Prostate gland (tissue), 2 donors: ENCODE results near the gene ADARB2. TPM values are rescaled to one million over a fixed set of nuclear protein-coding genes. Genes with fewer than 3 reads are reported as not detected.

Source experiments
- DNase-seq: peaks from one replicate; pipeline ENCODE4 v3.0.0-alpha.2; 2019; ENCODE audit warnings: low spot score
- H3K27ac ChIP-seq, 2 donors: fragments of 200-600 bp; sonication (generic); 2 replicates each; pipeline ENCODE4 v1.5.1; 2017 to 2019
- H3K27me3 ChIP-seq: fragments of 200-600 bp; sonication (generic); replicated peaks from 2 replicates; pipeline ENCODE4 v1.5.1; 2019; ENCODE audit not compliant: insufficient read depth
- H3K36me3 ChIP-seq, 2 donors: fragments of 200-600 bp; sonication (generic); 1 replicate in 1 of 2; 2 replicates in 1 of 2; pipeline versions ENCODE4 v1.5.1 to v1.8.1; 2017 to 2019
- H3K4me1 ChIP-seq: fragments of 200-600 bp; sonication (generic); replicated peaks from 2 replicates; pipeline ENCODE4 v1.5.1; 2019
- H3K4me3 ChIP-seq, 2 donors: fragments of 200-600 bp; sonication (generic); 2 replicates each; pipeline ENCODE4 v1.5.1; 2017 to 2019
- H3K9me3 ChIP-seq: fragments of 200-600 bp; sonication (generic); 2 replicates; pipeline ENCODE4 v1.5.1; 2017
- CTCF ChIP-seq, 4 experiments: fragments of 200-600 bp in 2 of 4; fragments of 450-650 bp in 2 of 4; sonication (generic) in 2 of 4; IDR thresholded peaks; 1 replicate in 3 of 4; 2 replicates in 1 of 4; pipeline ENCODE4 v1.5.1; 2016 to 2019; ENCODE audit warnings: antibody characterized with exemption in 4 of 4, mild to moderate bottlenecking in 2 of 4, moderate library complexity in 2 of 4
- POLR2A ChIP-seq: fragments of 450-650 bp; IDR thresholded peaks from one replicate; pipeline ENCODE4 v1.6.1; 2016; ENCODE audit warnings: antibody characterized with exemption, mild to moderate bottlenecking
- POLR2AphosphoS5 ChIP-seq: sonication (generic); formaldehyde crosslinking; IDR thresholded peaks from one replicate; pipeline ENCODE4 v1.6.1; 2017; ENCODE audit warnings: antibody characterized with exemption
- WGBS: methylation state at CpG from one replicate; pipeline ENCODE4 v1.1.5; 2018; 5-methylcytosine and 5-hydroxymethylcytosine counted together
- intact Hi-C: fragments of 100-400 bp; cut with DNase I; formaldehyde crosslinking; loops from one replicate; pipeline ENCODE4 v1.14.2; 2022
- total RNA-seq, 2 donors: library from RNA; depleted of rRNA; stranded (reverse); fragments of >200 nt; gene quantifications; one replicate each; pipeline ENCODE4 v1.1.0, GENCODE V29; 2016

ADARB2 gene
- total RNA-seq, 2 donors from 2014 or later = 0.36 to 10.5 TPM

- Histone ChIP-seq H3K27me3 (no peaks in the 10 kb centered on the region), H3K9me3 (no peaks in the 10 kb centered on the region), H3K36me3 (no peaks in the 10 kb centered on the region), H3K4me3 (no peak overlapping the region), H3K4me1 (no peaks in the 10 kb centered on the region), H3K27ac (no peak overlapping the region)
- intact Hi-C loops = no loop called here
- DNase-seq = no peak
- 80% methylated on average over 5 of the region's 5 CpGs for WGBS
- no peak for TF ChIP-seq POLR2A
- TF ChIP-seq CTCF (IDR thresholded peaks at IDR 0.05) = no peak
- no peak for TF ChIP-seq POLR2AphosphoS5
Measured at GRCh38 chr10:1634239-1634638, 103.1 kb downstream of the ADARB2 start.

DNA sequence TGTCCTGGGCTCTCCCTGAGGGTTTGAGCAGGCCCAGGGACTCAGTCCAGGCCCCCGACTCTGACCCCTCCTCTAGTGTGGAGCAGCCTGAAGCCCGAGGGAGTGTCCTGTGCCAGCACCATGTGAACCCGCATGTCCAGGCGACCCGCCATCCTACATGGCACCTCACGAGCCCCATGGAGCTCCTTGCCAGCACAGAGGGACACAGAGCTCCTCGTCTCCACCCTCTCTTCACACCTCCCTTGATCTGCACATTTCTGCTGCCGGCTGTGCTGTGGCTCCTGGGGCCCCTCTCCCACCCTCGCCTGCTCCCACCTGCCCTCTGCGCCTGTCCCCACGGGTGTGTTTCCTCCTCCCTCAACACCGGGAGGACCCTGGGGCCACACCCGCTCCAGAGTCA, 103.5 kb downstream of the ADARB2 start:
- no peaks in the 10 kb centered on the region for H3K27me3 ChIP-seq
- 86% methylated on average over 13 of the region's 13 CpGs for WGBS
- intact Hi-C loops = no loop called here
- no peaks in the 10 kb centered on the region for H3K4me1 ChIP-seq
- H3K9me3 ChIP-seq = no peaks in the 10 kb centered on the region
- DNase-seq = no peak
- TF ChIP-seq POLR2A (no peak), POLR2AphosphoS5 (no peak), CTCF (IDR thresholded peaks at IDR 0.05) (no peak)
- H3K4me3 ChIP-seq = no peak overlapping the region
- H3K36me3 ChIP-seq = no peaks in the 10 kb centered on the region
- H3K27ac ChIP-seq = no peak overlapping the region

DNA sequence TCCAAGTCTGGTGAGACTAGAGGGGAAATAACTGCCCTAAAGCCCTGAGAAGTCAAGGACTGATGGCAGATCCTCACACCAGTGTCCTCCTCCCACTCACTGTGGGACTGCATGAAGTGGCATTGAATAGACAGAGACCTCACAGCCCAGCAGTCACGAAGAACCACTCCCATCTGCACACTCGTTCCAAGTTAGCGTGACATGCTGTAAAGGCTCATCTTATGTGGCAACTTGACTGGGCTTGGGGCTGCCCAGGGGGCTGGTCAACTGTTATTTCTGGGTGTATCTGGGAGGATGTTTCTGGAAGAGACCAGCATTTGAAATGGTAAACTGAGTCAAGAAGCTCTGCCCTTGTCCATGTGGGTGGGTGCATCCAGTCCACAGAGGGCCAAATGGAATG, 104.7 kb downstream of the ADARB2 start:
- intact Hi-C loops = no loop called here
- H3K36me3 ChIP-seq = no peaks in the 10 kb centered on the region
- TF ChIP-seq POLR2A (no peak), POLR2AphosphoS5 (no peak)
- no peaks in the 10 kb centered on the region for H3K9me3 ChIP-seq
- no peaks in the 10 kb centered on the region for H3K4me1 ChIP-seq
- DNase-seq = no peak
- H3K27ac ChIP-seq = no peak overlapping the region
- no peaks in the 10 kb centered on the region for H3K27me3 ChIP-seq
- H3K4me3 ChIP-seq = no peak overlapping the region
- WGBS = 97% methylated on average over 3 of the region's 3 CpGs

DNA sequence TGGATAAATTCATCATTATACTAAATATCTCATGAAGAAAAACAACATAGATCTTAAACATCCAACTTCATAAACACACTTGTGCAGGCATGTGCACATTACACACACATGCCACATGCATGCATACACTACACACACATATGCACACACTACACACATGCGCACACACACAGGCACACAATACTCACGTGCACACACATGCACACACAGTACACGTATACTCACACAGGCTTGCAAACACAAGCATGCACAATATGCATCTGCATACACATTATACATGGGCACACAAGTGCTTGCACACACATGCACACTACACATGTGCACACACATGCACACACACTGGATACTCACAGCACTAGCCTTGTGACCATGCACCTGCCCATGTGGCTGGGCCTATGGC, 105.2 kb downstream of the ADARB2 start:
- H3K27me3 ChIP-seq = no peaks in the 10 kb centered on the region
- no peak for DNase-seq
- 91% methylated on average over 3 of the region's 3 CpGs for WGBS
- H3K36me3 ChIP-seq = no peaks in the 10 kb centered on the region
- no peak overlapping the region for H3K4me3 ChIP-seq
- no peak for TF ChIP-seq POLR2AphosphoS5
- TF ChIP-seq POLR2A = no peak
- TF ChIP-seq CTCF (IDR thresholded peaks at IDR 0.05) = no peak
- H3K9me3 ChIP-seq = no peaks in the 10 kb centered on the region
- no peak overlapping the region for H3K27ac ChIP-seq
- intact Hi-C loops = no loop called here
- H3K4me1 ChIP-seq = no peaks in the 10 kb centered on the region

- Histone ChIP-seq H3K4me1 (no peaks in the 10 kb centered on the region), H3K4me3 (no peak overlapping the region), H3K9me3 (no peaks in the 10 kb centered on the region), H3K36me3 (no peaks in the 10 kb centered on the region), H3K27ac (no peak overlapping the region), H3K27me3 (no peaks in the 10 kb centered on the region)
- no peak for DNase-seq
- 79% methylated on average over 13 of the region's 13 CpGs for WGBS
- TF ChIP-seq POLR2A (no peak), POLR2AphosphoS5 (no peak), CTCF (IDR thresholded peaks at IDR 0.05) (no peak)
- intact Hi-C loops = no loop called here
Measured at GRCh38 chr10:1631282-1631681, 106.0 kb downstream of the ADARB2 start.
